ENCODE results near the gene GRM5. TPM values are rescaled to one million over a fixed set of nuclear protein-coding genes. Genes with fewer than 3 reads are reported as not detected.

GRM5 gene
- total RNA-seq, 2 donors from 2014 or later = 1.4 to 8.6 TPM

DNA sequence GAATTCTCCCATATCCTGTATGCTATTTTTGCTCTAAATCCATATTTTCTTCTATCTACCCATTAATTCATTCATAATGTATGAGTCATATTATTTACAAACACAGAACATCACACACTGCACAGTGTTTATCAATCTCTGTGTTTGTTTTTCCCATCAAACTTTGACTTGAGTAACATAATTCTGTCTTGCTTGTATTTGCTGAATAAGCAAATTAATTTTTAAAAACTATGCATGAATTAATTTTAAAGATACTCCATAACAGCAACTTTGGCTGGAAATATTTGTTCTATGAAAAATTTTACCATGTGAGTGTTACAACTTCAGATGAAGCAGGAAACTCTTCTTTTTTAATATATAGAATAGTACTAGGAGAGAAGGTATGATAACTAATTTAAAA lies 275.6 kb downstream of the GRM5 start:
- no peaks in the 10 kb centered on the region for H3K4me1 ChIP-seq (ENCODE audit: control insufficient read depth in 1 of 2, low read depth in 2 of 2)
- H3K36me3 ChIP-seq = no peaks in the 10 kb centered on the region
- DNase-seq (ENCODE audit: low spot score) = no peak
- H3K9me3 ChIP-seq = no peaks in the 10 kb centered on the region
- no peak overlapping the region for H3K4me3 ChIP-seq
- no peaks in the 10 kb centered on the region for H3K27me3 ChIP-seq (replicated peaks; ENCODE audit: insufficient read depth)
- TF ChIP-seq, protein P1, sequence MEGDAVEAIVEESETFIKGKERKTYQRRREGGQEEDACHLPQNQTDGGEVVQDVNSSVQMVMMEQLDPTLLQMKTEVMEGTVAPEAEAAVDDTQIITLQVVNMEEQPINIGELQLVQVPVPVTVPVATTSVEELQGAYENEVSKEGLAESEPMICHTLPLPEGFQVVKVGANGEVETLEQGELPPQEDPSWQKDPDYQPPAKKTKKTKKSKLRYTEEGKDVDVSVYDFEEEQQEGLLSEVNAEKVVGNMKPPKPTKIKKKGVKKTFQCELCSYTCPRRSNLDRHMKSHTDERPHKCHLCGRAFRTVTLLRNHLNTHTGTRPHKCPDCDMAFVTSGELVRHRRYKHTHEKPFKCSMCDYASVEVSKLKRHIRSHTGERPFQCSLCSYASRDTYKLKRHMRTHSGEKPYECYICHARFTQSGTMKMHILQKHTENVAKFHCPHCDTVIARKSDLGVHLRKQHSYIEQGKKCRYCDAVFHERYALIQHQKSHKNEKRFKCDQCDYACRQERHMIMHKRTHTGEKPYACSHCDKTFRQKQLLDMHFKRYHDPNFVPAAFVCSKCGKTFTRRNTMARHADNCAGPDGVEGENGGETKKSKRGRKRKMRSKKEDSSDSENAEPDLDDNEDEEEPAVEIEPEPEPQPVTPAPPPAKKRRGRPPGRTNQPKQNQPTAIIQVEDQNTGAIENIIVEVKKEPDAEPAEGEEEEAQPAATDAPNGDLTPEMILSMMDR (IDR thresholded peaks at IDR 0.05) = no peak
- no peak overlapping the region for H3K27ac ChIP-seq
- ATAC-seq (ENCODE audit: insufficient number of reproducible peaks, low FRiP score, low read depth) = no peak

DNA sequence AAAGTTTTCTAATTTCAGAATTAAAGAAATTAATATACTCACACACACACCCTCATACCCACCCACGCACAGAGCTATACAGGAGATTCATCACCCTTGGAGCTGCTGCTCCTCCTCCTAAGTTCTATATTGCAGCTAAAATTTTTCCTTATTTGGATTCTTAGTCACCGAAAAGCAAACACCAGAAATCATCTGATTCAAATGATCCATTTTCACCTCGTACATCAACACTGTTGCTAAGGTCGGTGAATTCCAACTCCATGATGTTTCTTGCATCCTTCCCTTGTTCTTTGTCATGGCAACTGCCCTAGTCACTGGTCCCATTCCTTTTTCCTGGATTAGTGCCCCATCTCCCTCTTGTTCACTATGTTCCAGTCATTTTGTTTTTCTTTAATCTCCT lies 286.2 kb downstream of the GRM5 start:
- TF ChIP-seq, protein P1 (IDR thresholded peaks at IDR 0.05) = no peak
- Histone ChIP-seq H3K27ac (no peak overlapping the region), H3K27me3 (replicated peaks; ENCODE audit: insufficient read depth) (no peaks in the 10 kb centered on the region), H3K4me3 (no peak overlapping the region), H3K36me3 (no peaks in the 10 kb centered on the region), H3K4me1 (ENCODE audit: control insufficient read depth in 1 of 2, low read depth in 2 of 2) (no peaks in the 10 kb centered on the region), H3K9me3 (no peaks in the 10 kb centered on the region)
- DNase-seq (ENCODE audit: low spot score) (no peak), ATAC-seq (ENCODE audit: insufficient number of reproducible peaks, low FRiP score, low read depth) (no peak)

DNA sequence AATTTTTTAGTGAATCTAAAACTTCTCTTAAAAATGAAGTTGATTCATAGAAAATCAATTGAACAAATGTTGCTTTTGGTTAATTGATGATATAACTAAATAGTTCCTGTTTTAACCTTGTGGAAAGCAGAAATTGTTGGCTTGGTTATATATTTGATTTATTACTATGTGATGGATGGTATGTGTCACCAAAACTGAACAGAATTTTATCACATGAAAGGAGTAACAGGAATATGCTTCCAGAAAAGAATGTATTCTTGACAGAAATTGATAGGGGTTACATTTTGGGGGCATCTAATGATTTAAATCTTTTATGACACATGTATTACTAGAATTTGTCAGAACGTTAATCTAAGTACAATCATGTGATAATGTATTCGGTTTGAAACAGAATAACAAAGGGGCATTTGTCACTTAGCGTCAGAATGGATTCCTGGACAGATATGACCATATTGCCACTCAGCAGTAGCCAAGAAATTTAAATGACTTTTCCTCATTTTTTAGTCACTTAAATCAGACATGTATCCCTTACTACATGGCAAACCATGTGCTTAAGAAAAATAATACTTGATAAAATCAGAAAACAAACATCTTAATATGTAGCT lies 295.2 kb downstream of the GRM5 start:
- Histone ChIP-seq H3K27ac (no peak overlapping the region), H3K36me3 (no peaks in the 10 kb centered on the region), H3K4me1 (ENCODE audit: control insufficient read depth in 1 of 2, low read depth in 2 of 2) (no peaks in the 10 kb centered on the region), H3K27me3 (replicated peaks; ENCODE audit: insufficient read depth) (no peaks in the 10 kb centered on the region), H3K4me3 (no peak overlapping the region), H3K9me3 (no peaks in the 10 kb centered on the region)
- DNase-seq (ENCODE audit: low spot score) (no peak), ATAC-seq (ENCODE audit: insufficient number of reproducible peaks, low FRiP score, low read depth) (no peak)
- TF ChIP-seq, protein P1 (IDR thresholded peaks at IDR 0.05) = no peak

DNA sequence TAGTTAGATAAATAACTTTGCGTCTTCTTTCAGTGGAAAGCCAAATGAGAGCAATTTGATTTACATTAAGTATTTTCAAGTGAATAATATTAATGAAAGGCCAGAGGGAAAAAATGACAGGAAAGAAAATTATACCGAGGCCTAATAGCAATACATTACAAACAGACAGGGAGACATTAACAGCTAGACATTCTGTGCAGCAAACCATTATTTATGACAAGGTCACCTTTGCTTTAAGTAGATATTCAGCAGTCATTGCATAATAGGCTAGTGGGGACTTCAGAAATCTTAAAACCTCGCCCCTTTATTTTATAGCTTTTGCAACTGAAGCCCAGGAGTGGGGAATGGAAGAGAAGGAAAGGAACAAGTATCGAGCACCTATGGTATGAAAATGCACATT lies 321.6 kb downstream of the GRM5 start:
- no peak overlapping the region for H3K4me3 ChIP-seq
- no peak for ATAC-seq (ENCODE audit: insufficient number of reproducible peaks, low FRiP score, low read depth)
- no peak for DNase-seq (ENCODE audit: low spot score)
- H3K36me3 ChIP-seq = no peaks in the 10 kb centered on the region
- H3K27me3 ChIP-seq (replicated peaks; ENCODE audit: insufficient read depth) = no peaks in the 10 kb centered on the region
- no peaks in the 10 kb centered on the region for H3K9me3 ChIP-seq
- H3K4me1 ChIP-seq (ENCODE audit: control insufficient read depth in 1 of 2, low read depth in 2 of 2) = no peaks in the 10 kb centered on the region
- TF ChIP-seq, protein P1 (IDR thresholded peaks at IDR 0.05) = no peak
- no peak overlapping the region for H3K27ac ChIP-seq

DNA sequence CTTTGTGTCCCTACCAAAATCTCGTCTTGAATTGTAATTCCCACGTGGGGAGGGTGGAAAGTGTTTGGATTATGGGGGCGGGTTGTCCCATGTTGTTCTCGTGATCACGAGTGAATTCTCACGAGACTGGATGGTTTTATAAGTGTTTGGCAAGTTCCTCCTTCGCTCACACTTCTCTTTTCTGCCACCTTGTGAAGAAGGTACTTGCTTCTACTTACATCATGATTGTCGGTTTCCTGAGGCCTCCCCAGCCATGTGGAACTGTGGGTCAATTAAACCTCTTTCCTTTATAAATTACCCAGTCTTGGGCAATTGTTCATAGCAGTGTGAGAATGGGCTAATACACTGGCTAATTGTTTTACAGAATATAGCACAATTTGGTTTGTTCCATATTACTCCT lies 326.3 kb downstream of the GRM5 start:
- ATAC-seq (ENCODE audit: insufficient number of reproducible peaks, low FRiP score, low read depth) = no peak
- H3K27me3 ChIP-seq (replicated peaks; ENCODE audit: insufficient read depth) = no peaks in the 10 kb centered on the region
- H3K9me3 ChIP-seq = no peaks in the 10 kb centered on the region
- DNase-seq (ENCODE audit: low spot score) = no peak
- TF ChIP-seq, protein P1 (IDR thresholded peaks at IDR 0.05) = no peak
- no peaks in the 10 kb centered on the region for H3K36me3 ChIP-seq
- no peak overlapping the region for H3K27ac ChIP-seq
- H3K4me1 ChIP-seq (ENCODE audit: control insufficient read depth in 1 of 2, low read depth in 2 of 2) = no peaks in the 10 kb centered on the region
- no peak overlapping the region for H3K4me3 ChIP-seq

All from thoracic aorta (tissue), 2 donors.